B cell (primary cell): Measurements from ENCODE around the gene CTRL.

Experiments used
- EZH2 ChIP-seq: IDR thresholded peaks from 2 replicates; pipeline ENCODE4 v1.6.1; 2012; ENCODE audit warnings: borderline replicate concordance, low read depth, mild to moderate bottlenecking, moderate library complexity, low read length; ENCODE audit not compliant: insufficient read depth, poor library complexity, severe bottlenecking
- TF ChIP-seq, protein P1 (sequence below): fragments of 200-600 bp; IDR thresholded peaks from one replicate; pipeline ENCODE4 v1.8.0; 2022; ENCODE audit warnings: antibody characterized with exemption, mild to moderate bottlenecking

GRCh38 chr16:67934306-67935100 lies 2.8 kb upstream of the CTRL start:
- no peak for TF ChIP-seq EZH2
- TF ChIP-seq, protein P1, sequence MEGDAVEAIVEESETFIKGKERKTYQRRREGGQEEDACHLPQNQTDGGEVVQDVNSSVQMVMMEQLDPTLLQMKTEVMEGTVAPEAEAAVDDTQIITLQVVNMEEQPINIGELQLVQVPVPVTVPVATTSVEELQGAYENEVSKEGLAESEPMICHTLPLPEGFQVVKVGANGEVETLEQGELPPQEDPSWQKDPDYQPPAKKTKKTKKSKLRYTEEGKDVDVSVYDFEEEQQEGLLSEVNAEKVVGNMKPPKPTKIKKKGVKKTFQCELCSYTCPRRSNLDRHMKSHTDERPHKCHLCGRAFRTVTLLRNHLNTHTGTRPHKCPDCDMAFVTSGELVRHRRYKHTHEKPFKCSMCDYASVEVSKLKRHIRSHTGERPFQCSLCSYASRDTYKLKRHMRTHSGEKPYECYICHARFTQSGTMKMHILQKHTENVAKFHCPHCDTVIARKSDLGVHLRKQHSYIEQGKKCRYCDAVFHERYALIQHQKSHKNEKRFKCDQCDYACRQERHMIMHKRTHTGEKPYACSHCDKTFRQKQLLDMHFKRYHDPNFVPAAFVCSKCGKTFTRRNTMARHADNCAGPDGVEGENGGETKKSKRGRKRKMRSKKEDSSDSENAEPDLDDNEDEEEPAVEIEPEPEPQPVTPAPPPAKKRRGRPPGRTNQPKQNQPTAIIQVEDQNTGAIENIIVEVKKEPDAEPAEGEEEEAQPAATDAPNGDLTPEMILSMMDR = no peak
